Central memory CD8-positive, alpha-beta T cell (primary cell): ENCODE measurements around the gene MRPL24.

Experiments
- ATAC-seq: fragments of 150-1000 bp; cut with Tn5 transposase; replicated peaks from 2 replicates; pipeline ENCODE4 v1.10.0; 2022; ENCODE audit warnings: mild to moderate bottlenecking, moderate FRiP score, moderate number of reproducible peaks; ENCODE audit not compliant: poor library complexity, severe bottlenecking; ENCODE audit errors: extremely low read depth
- DNase-seq, 2 donors: peaks; one replicate each; pipeline ENCODE4 v3.0.0; 2021; ENCODE audit warnings: low spot score in 2 of 2
- H3K27ac Mint-ChIP-seq: one replicate; pipeline ENCODE4 v1.8.0; 2022; ENCODE audit warnings: low read depth, mild to moderate bottlenecking, moderate library complexity, mixed read lengths
- H3K27me3 Mint-ChIP-seq: one replicate; pipeline ENCODE4 v1.8.0; 2022; ENCODE audit warnings: mixed read lengths
- H3K36me3 Mint-ChIP-seq: one replicate; pipeline ENCODE4 v1.8.0; 2022; ENCODE audit warnings: mild to moderate bottlenecking, moderate library complexity, mixed read lengths; ENCODE audit not compliant: insufficient read depth
- H3K4me1 Mint-ChIP-seq: one replicate; pipeline ENCODE4 v1.8.0; 2022; ENCODE audit warnings: mixed read lengths
- H3K4me3 Mint-ChIP-seq: one replicate; pipeline ENCODE4 v1.8.0; 2022; ENCODE audit warnings: mild to moderate bottlenecking, moderate library complexity, mixed read lengths
- H3K9me3 Mint-ChIP-seq: one replicate; pipeline ENCODE4 v1.8.0; 2022; ENCODE audit warnings: mixed read lengths

The MRPL24 gene

DNA sequence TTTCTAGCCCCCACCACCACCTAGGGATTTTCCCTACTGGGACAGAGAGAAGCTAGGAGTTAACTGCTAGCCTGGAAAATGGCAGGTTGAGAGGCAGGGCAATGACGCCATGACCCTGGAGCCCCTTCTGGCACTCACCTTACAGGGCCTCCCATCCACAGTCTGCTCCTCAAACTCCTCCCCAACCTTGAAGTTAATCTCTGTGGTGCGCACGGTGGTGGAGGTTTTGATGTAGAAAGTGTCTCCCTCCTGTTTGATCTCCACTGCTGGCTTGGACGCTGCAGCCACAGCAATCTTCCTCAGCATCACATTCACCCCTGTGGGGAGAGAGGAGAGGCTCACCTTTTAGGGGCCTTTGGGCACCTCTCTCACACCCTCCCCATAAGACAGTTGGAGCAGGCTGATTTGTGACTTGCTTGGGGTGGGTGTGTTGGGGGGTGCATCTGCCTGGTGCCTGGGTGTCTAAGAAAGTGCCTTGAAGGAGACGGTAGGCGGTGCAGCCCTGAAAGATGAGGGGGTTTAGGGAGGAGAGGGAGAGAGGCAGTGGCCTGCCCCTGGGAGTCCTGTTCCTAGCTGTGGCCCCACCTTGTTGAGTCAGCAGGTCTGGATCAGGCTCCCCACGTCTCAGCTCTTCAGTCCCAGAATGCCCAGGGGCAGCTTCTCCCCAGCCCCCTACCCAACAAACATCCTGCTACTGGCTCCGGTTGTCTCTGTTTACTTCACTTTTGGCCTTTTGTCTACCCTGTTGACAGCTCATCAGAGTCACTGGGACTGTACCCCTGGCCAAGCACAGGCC lies 40.0 kb downstream of the MRPL24 start:
- DNase-seq (no peak), ATAC-seq (no peak)
- H3K9me3 Mint-ChIP-seq, result no peaks in the 10 kb centered on the region
- H3K27ac Mint-ChIP-seq, result peak overlapping the region; percentile 22
- peaks cover 8% of the 10 kb centered on the region for H3K36me3 Mint-ChIP-seq
- H3K27me3 Mint-ChIP-seq, result peaks cover 74% of the 10 kb centered on the region
- H3K4me3 Mint-ChIP-seq, result no peak overlapping the region
- peaks cover 15% of the 10 kb centered on the region for H3K4me1 Mint-ChIP-seq

DNA sequence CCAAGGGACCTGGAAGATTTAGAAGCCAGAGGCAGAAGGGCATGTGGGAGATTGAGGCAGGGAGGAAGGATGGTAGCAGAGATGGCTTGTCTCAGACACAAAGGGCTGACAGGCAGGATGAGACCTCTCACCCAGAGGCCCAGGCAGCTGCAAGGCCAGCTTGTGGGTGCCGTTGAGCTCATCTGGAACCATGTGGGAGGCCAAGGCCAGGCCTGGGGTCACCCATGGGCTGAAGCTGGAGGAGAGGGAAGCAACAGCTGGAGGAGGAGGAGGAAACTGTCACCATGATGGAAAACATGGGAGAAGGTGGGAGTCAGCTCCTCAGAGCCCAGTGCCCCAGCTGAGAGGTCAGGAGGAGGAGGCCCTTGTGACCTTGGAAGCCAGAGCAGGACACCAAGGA lies 41.9 kb downstream of the MRPL24 start:
- Mint-ChIP-seq H3K27me3 (peaks cover 76% of the 10 kb centered on the region), H3K4me3 (no peak overlapping the region), H3K9me3 (no peaks in the 10 kb centered on the region)

GRCh38 chr1:156697481-156697880 lies 43.4 kb downstream of the MRPL24 start:
- Mint-ChIP-seq H3K9me3 (no peaks in the 10 kb centered on the region), H3K27ac (no peak overlapping the region), H3K4me1 (peaks cover 11% of the 10 kb centered on the region), H3K27me3 (peaks cover 80% of the 10 kb centered on the region), H3K36me3 (peaks cover 4% of the 10 kb centered on the region), H3K4me3 (no peak overlapping the region)
- no peak for DNase-seq
- ATAC-seq, result no peak

More for the DNA sequence above, 41.9 kb downstream of the MRPL24 start:
- Mint-ChIP-seq H3K4me1 (no peaks in the 10 kb centered on the region), H3K27ac (no peak overlapping the region), H3K36me3 (peaks cover 4% of the 10 kb centered on the region)
- ATAC-seq, result no peak
- no peak for DNase-seq

DNA sequence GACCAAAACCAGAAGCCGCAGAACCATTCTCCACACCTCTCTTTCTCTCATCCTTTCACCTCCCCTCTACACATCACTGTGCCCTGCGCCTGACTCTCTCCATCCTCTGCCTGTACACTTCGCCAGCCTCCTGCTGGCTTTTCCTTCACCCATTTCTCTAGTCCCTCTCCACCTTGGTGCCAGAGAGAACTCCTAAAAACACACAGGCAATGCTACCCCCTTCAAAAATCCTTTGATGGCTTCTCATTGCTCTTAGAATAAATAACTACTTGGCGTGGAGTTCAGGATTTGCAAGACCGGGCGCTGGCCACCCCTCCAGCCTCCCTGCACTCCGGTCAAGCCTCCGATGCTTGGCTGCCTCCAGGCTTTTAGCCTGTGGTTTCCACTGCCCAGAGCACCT lies 44.1 kb downstream of the MRPL24 start:
- Mint-ChIP-seq H3K27me3 (peaks cover 87% of the 10 kb centered on the region), H3K9me3 (no peaks in the 10 kb centered on the region), H3K4me1 (peaks cover 18% of the 10 kb centered on the region), H3K27ac (no peak overlapping the region), H3K4me3 (no peak overlapping the region), H3K36me3 (peaks cover 3% of the 10 kb centered on the region)
- DNase-seq, result no peak
- ATAC-seq, result no peak

DNA sequence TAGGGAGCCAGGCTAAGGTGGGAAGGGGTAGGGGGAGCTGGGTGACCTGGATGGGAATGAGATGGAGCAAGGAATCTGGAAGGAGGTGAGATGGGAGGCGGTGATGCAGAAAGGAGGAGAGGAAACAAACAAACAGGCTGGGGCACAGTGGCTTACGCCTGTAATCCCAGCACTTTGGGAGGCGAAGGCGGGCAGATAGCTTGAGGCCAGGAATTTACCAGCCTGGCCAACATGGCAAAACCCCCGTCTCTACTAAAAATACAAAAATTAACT lies 46.3 kb downstream of the MRPL24 start:
- H3K27ac Mint-ChIP-seq, result no peak overlapping the region
- DNase-seq (no peak), ATAC-seq (no peak)
- peaks cover 22% of the 10 kb centered on the region for H3K4me1 Mint-ChIP-seq
- H3K36me3 Mint-ChIP-seq, result no peaks in the 10 kb centered on the region
- H3K27me3 Mint-ChIP-seq, result peaks cover 87% of the 10 kb centered on the region
- no peak overlapping the region for H3K4me3 Mint-ChIP-seq
- H3K9me3 Mint-ChIP-seq, result no peaks in the 10 kb centered on the region

- DNase-seq, result no peak
- H3K27ac Mint-ChIP-seq, result peak overlapping the region; percentile 42
- no peak overlapping the region for H3K4me3 Mint-ChIP-seq
These were observed 46.8 kb downstream of the MRPL24 start for GRCh38 chr1:156693848-156694689.

DNA sequence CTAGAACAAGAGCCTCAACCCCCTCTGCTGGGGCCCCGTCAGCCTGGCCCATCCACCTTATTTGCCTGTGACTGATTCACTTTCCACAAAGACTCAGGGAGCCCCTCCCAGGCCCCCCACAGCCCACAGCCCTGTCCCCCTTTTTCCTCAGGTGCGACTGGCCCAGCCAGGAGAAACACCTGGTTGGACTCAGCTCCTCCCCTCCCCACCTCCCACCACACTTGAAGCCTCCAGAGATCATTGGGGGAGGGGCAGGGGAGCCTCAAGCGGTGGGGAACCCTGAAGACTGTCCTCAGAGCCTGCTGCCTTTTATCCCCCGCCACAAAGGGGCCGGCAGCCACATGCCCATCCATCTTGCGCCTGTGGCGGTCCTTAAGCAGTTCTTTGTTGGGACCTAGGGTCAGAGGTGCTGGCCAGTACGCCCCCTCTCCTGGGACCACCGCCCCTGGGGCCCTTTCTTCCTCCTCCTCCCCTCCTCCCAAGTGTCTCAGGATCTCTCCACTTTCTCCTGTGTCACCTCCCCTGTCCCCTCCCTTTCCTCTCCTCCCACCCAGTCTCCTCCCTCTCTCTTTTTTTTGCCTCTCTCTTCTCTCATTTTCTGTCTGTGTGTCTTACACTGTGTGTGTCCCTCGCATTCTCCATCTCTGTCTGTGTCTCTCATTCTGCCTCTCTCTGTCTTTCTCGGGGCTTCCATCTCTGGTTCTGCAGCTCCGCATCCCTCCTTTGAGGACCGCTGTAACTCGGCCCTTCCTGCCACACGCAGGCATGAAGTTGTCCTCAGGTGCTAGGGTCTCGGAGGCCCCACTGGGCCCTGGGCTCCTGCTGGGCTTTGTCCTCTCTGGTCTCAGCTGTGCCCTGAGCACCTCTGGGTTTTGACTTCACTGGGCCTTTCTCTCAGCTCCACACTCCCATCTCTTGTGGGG lies 47.7 kb downstream of the MRPL24 start:
- DNase-seq (no peak), ATAC-seq (no peak)
- Mint-ChIP-seq H3K4me3 (no peak overlapping the region), H3K9me3 (no peaks in the 10 kb centered on the region), H3K27me3 (peaks cover 86% of the 10 kb centered on the region), H3K27ac (peak overlapping the region; percentile 42), H3K4me1 (peaks cover 26% of the 10 kb centered on the region), H3K36me3 (no peaks in the 10 kb centered on the region)

More at GRCh38 chr1:156693848-156694689, 46.8 kb downstream of the MRPL24 start:
- Mint-ChIP-seq H3K36me3 (no peaks in the 10 kb centered on the region), H3K9me3 (no peaks in the 10 kb centered on the region), H3K27me3 (peaks cover 87% of the 10 kb centered on the region), H3K4me1 (peaks cover 26% of the 10 kb centered on the region)
- no peak for ATAC-seq

DNA sequence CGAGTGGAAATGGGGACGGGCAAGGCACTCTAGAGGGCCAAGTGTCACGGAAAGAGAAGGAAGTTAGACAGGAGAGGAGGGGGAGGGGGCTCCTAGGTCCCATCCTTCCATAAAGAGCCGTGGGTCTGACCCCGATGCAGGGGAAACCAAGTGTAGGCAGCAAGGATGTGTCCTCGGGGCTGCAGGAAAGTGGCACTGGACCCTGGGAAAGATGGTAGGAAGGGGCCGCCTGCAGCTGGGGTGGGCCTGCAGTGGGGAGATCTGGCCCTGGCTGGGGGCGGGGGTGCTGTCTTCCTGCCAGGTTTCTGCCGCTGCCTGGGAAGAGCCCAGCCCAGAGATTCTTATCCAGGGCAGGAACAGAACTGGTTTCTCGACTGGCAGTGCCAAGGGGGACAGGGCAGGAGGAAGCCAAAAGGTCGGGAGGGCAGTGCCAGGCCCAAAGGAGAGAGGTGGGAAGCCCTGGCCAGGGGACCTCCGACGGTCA lies 48.4 kb downstream of the MRPL24 start:
- DNase-seq (no peak), ATAC-seq (no peak)
- H3K36me3 Mint-ChIP-seq, result no peaks in the 10 kb centered on the region
- H3K9me3 Mint-ChIP-seq, result no peaks in the 10 kb centered on the region
- no peak overlapping the region for H3K27ac Mint-ChIP-seq
- H3K4me1 Mint-ChIP-seq, result peaks cover 26% of the 10 kb centered on the region
- H3K4me3 Mint-ChIP-seq, result no peak overlapping the region
- peaks cover 83% of the 10 kb centered on the region for H3K27me3 Mint-ChIP-seq

GRCh38 chr1:156691665-156692440 lies 49.0 kb downstream of the MRPL24 start:
- peaks cover 77% of the 10 kb centered on the region for H3K27me3 Mint-ChIP-seq
- no peak for ATAC-seq
- no peak overlapping the region for H3K27ac Mint-ChIP-seq
- H3K9me3 Mint-ChIP-seq, result no peaks in the 10 kb centered on the region
- no peaks in the 10 kb centered on the region for H3K36me3 Mint-ChIP-seq
- H3K4me3 Mint-ChIP-seq, result no peak overlapping the region
- H3K4me1 Mint-ChIP-seq, result peaks cover 26% of the 10 kb centered on the region
- no peak for DNase-seq

DNA sequence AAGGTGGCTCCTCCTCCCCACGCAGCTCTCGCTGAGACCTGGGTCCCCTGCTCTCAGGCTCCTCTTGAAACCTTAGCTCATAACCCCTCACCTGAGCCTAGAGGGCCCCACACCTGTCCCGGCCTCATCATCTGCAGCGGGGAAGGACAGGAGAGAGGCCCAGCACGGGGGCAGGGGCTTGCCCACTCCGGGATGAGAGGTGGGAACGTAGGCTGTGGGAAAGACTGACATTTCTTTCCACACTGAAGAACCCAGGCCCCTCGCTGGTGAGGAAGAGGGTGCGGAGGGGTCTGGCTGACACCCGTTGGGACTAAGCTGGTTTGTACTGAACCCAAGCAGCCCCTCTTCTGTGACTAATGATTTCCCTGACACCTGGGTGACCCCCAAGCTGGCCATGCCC lies 49.7 kb downstream of the MRPL24 start:
- DNase-seq (no peak), ATAC-seq (no peak)
- Mint-ChIP-seq H3K27ac (no peak overlapping the region), H3K9me3 (no peaks in the 10 kb centered on the region), H3K4me1 (peaks cover 26% of the 10 kb centered on the region), H3K4me3 (no peak overlapping the region), H3K36me3 (no peaks in the 10 kb centered on the region), H3K27me3 (peaks cover 70% of the 10 kb centered on the region)

GRCh38 chr1:156690675-156691036 lies 50.2 kb downstream of the MRPL24 start:
- Mint-ChIP-seq H3K36me3 (no peaks in the 10 kb centered on the region), H3K4me3 (no peak overlapping the region), H3K27ac (no peak overlapping the region), H3K4me1 (peaks cover 26% of the 10 kb centered on the region), H3K9me3 (no peaks in the 10 kb centered on the region), H3K27me3 (peaks cover 68% of the 10 kb centered on the region)
- ATAC-seq (no peak), DNase-seq (no peak)
